ENCODE data around the gene PPL.

The PPL gene

DNA sequence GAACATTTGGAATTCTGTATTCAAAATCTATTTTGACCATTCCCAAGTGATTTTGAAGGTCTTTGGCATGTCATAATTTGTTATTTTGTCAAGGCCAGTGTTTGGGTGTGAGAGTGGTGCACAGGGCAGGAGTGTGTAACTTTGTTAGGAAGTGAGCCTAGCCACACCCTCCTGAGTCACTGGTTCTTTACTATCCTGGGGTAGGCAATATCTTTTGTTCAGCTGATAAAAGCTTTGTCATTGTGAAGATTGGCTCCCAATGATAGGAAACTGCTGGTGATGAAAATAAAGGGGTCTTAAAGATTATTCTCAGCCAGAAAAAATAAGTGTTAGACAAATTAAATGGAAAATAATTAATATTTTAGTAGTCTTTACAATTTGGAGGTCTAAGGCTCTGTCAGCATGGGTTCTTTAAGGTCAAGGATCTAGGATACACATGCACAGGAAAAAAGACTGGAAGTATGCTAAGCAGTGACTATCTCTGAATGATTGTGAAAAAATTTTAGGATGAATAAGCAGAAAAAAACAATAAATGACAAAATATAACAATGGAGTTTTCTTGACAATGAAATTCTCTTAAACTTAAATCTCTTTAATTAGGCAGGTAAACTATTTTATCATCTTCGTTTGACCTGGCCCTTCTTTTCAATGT lies 84.6 kb downstream of the PPL start:
- DNase-seq (ENCODE audit: low read depth), result no peak
- TF ChIP-seq, protein P1, sequence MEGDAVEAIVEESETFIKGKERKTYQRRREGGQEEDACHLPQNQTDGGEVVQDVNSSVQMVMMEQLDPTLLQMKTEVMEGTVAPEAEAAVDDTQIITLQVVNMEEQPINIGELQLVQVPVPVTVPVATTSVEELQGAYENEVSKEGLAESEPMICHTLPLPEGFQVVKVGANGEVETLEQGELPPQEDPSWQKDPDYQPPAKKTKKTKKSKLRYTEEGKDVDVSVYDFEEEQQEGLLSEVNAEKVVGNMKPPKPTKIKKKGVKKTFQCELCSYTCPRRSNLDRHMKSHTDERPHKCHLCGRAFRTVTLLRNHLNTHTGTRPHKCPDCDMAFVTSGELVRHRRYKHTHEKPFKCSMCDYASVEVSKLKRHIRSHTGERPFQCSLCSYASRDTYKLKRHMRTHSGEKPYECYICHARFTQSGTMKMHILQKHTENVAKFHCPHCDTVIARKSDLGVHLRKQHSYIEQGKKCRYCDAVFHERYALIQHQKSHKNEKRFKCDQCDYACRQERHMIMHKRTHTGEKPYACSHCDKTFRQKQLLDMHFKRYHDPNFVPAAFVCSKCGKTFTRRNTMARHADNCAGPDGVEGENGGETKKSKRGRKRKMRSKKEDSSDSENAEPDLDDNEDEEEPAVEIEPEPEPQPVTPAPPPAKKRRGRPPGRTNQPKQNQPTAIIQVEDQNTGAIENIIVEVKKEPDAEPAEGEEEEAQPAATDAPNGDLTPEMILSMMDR (IDR thresholded peaks at IDR 0.05; ENCODE audit: insufficient read depth, low read depth, low read length, missing control alignments), result no peak
- no peak overlapping the region for H3K4me3 ChIP-seq (ENCODE audit: low read depth, low read length)

DNA sequence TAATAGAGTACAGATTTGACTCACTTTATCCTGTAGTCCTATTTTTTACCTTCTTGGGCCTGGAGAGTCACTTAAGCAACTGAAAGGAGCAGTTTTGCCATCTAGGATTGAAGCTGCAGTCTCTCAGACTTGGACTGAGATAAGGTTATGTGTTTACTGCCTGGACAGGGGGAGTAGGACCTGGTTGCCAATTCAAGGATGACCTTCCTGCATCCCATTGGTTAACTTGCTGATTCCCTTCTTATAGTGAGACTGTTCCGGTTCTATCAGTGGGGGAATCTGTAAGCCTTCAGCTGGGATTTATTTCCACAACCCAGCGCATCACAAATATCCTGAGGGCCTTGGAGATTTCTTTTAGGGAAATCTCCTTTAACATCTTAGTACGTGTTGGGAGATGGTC lies 86.7 kb downstream of the PPL start:
- no peak for DNase-seq (ENCODE audit: low read depth)
- no peak overlapping the region for H3K4me3 ChIP-seq (ENCODE audit: low read depth, low read length)

DNA sequence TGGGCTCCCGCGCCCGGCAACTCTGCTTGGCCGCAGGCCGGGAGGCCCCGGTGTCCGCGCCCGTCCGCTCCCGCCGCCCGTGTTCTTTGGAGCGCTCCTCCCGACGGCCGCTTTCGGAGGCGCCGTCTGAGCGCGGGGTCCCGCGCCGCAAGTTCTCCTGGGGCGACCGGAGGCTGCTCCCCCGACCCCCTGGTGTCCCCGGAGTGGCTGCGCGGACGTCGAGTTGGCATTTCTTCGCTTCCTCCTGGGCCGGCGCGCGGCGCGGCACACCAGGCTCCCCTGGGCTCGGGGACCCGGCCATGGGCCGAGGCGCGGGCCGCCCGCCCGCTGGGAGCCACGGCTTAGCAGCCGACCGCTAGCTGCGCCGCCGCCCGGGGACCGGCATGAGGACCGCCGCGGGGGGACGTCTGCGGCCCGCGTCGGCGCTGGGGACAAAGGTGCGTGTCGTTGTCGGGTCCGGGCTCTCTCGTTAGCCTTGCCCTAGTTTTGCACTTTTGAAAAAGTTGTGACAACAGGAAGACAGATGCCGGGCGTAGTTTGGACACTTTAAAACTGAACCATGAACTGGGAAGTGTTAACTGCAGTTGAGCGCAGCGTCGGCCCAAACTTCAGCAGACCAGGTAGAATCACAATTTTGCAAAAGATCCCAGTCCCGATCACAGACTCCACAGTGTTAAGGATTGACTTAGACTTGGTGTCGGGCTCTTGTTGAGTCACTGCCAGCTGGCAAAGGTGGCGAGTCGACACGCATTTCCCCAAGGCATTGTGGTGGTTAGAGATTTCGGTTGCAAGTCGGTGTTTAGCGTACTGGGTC lies 89.0 kb downstream of the PPL start:
- TF ChIP-seq, protein P1 (IDR thresholded peaks at IDR 0.05; ENCODE audit: insufficient read depth, low read depth, low read length, missing control alignments), result no peak
- no peak for DNase-seq (ENCODE audit: low read depth)
- peak overlapping the region; percentile 62 for H3K4me3 ChIP-seq (ENCODE audit: low read depth, low read length)

More for the DNA sequence above, 86.7 kb downstream of the PPL start:
- TF ChIP-seq, protein P1 (IDR thresholded peaks at IDR 0.05; ENCODE audit: insufficient read depth, low read depth, low read length, missing control alignments), result no peak

GRCh38 chr16:4846901-4847773 lies 89.8 kb downstream of the PPL start, which contains the start of the genes GLYR1 and UBN1:
GLYR1 (minus strand) TSS chr16:4847288; CDS start chr16:4847265, 23 bp downstream.
UBN1 (plus strand) TSS chr16:4847481; CDS start chr16:4852918, 5,437 bp downstream.
- TF ChIP-seq, protein P1 (IDR thresholded peaks at IDR 0.05; ENCODE audit: insufficient read depth, low read depth, low read length, missing control alignments), result no peak
- peak within 1 kb of the TSS; percentile 74 for H3K4me3 ChIP-seq (ENCODE audit: low read depth, low read length)
- peak; percentile 98 for DNase-seq (ENCODE audit: low read depth)

GRCh38 chr16:4846503-4846900 lies 90.4 kb downstream of the PPL start:
- DNase-seq (ENCODE audit: low read depth), result peak; percentile 78
- peak overlapping the region; percentile 74 for H3K4me3 ChIP-seq (ENCODE audit: low read depth, low read length)
- TF ChIP-seq, protein P1 (IDR thresholded peaks at IDR 0.05; ENCODE audit: insufficient read depth, low read depth, low read length, missing control alignments), result no peak

- TF ChIP-seq, protein P1 (IDR thresholded peaks at IDR 0.05; ENCODE audit: insufficient read depth, low read depth, low read length, missing control alignments), result no peak
- H3K4me3 ChIP-seq (ENCODE audit: low read depth, low read length), result no peak overlapping the region
- no peak for DNase-seq (ENCODE audit: low read depth)
Observed at GRCh38 chr16:4840984-4841383, 96.0 kb downstream of the PPL start.

Measured in GM12865 (cell line).